Hypothalamus (tissue), 51 donors: ENCODE results near the gene PFKFB4.

ENCODE experiments used
- DNase-seq, 51 donors: peaks; one replicate each; lab custom pipeline; 2025; lab: John Stamatoyannopoulos, UW

PFKFB4 gene

GRCh38 chr3:48472673-48472922 is 84.0 kb downstream of the PFKFB4 start:
- peak in 7 of 51 donors; percentile 51 to 88 (median 53) for DNase-seq

- no peak for DNase-seq
Measured at GRCh38 chr3:48470286-48470685, 86.3 kb downstream of the PFKFB4 start.

GRCh38 chr3:48469046-48469915 is 87.3 kb downstream of the PFKFB4 start:
- peak in 17 of 51 donors; percentile 19 to 49 (median 32) for DNase-seq

GRCh38 chr3:48468329-48468731 is 88.3 kb downstream of the PFKFB4 start:
- DNase-seq = no peak
